Colonic mucosa (tissue), 4 donors: ENCODE measurements around the gene FGGY. TPM values are rescaled to one million over a fixed set of nuclear protein-coding genes. Genes with fewer than 3 reads are reported as not detected.

Experiments
- DNase-seq: peaks from one replicate; pipeline ENCODE4 v3.0.0-alpha.2; 2020
- H3K27ac ChIP-seq: fragments of 200-600 bp; one replicate; pipeline ENCODE4 v1.8.0; 2021
- H3K27me3 ChIP-seq: fragments of 200-600 bp; one replicate; pipeline ENCODE4 v1.8.0; 2021
- H3K36me3 ChIP-seq: fragments of 200-600 bp; one replicate; pipeline ENCODE4 v1.8.0; 2021
- H3K4me1 ChIP-seq: fragments of 200-600 bp; one replicate; pipeline ENCODE4 v1.8.0; 2021; ENCODE audit warnings: mild to moderate bottlenecking
- H3K4me3 ChIP-seq: fragments of 200-600 bp; one replicate; pipeline ENCODE4 v1.8.0; 2021
- H3K9ac ChIP-seq, 2 donors: one replicate each; pipeline ENCODE4 v1.7.0; 2013; ENCODE audit warnings: control low read depth in 2 of 2, low read depth in 2 of 2, low read length in 2 of 2
- H3K9me3 ChIP-seq: fragments of 200-600 bp; one replicate; pipeline ENCODE4 v1.8.0; 2021
- intact Hi-C: fragments of 100-400 bp; cut with DNase I; formaldehyde crosslinking; loops from one replicate; pipeline ENCODE4 v1.14.1; 2022
- total RNA-seq, 2 donors: library from RNA; stranded (reverse); fragmentation: NEBNext Ultra II Directional in 1 of 2; extraction: Animal tissue kit (Norgen Biotek cat#: 25700) in 1 of 2; gene quantifications; one replicate each; pipeline ENCODE4 v1.2.1, GENCODE V29; 2021
- TF ChIP-seq, protein P1 (sequence below): fragments of 200-600 bp; IDR thresholded peaks from one replicate; pipeline ENCODE4 v1.8.0; 2022; ENCODE audit warnings: antibody characterized with exemption, mild to moderate bottlenecking
- donor health status: healthy.
- donor health status: DM: no; HTN: no; CAD: no.
- donor health status: DM: no; HTN: no; CAD: no.

FGGY gene
- total RNA-seq, 2 donors from 2014 or later, result 12.5 to 19.5 TPM

DNA sequence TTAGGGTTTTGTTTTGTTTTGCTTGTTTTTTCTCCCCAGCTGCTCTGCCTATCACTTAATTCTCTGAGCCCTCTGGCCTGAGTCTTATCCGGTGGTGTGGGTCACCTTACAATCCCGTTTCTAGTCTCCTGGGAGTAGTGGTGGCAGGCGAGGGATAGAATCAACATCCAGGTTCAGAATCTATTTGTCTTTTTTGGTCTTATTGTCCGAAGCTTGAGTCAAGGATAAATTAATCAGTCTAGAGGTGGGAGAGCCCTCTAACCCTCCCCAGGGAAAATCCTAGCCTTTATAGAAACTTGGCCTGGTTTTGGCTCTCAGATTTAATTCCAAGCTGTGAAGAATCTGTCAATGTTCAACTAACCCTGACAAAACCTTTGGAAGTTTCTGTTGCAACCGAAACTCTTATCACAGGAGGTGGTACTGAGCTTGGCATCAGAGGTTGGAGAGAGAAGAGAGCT is 246.3 kb downstream of the FGGY start:
- no peaks in the 10 kb centered on the region for H3K9me3 ChIP-seq

DNA sequence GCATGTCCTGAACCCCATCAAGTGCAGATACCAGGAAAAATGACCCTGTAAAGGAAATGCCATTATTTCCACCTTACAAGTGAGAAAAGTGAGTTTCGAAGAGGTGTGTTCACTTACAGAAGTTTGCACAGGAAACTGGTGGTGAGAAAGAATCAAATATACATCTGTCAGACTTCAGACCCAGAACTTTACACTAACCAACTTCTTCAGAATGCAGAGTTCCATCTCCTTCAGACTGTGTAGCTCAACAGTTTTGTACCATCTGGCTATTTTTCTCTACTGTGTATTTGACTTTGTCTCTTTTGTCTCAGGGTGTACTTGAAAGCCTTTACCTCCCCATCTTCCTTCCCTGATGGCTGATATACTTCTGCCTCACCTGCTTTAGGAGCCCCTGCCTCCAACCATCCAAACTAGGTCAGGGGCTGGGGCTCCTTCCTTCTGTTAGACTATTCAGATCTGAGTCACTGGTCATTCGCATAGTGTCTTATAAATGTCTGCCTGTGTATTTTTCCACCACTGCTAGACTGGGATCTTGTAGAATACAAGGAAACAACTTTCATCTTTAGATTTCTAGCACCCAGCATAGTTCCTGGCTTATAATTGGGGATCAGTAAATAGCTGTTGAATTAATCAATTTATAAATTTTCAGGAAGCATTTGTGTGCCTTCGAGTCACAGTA is 247.9 kb downstream of the FGGY start:
- intact Hi-C loops, result no loop called here
- Histone ChIP-seq H3K9ac (no peak overlapping the region), H3K27me3 (no peaks in the 10 kb centered on the region), H3K36me3 (no peaks in the 10 kb centered on the region), H3K9me3 (no peaks in the 10 kb centered on the region), H3K4me1 (no peaks in the 10 kb centered on the region), H3K4me3 (no peak overlapping the region), H3K27ac (no peak overlapping the region)
- no peak for DNase-seq
- TF ChIP-seq, protein P1, sequence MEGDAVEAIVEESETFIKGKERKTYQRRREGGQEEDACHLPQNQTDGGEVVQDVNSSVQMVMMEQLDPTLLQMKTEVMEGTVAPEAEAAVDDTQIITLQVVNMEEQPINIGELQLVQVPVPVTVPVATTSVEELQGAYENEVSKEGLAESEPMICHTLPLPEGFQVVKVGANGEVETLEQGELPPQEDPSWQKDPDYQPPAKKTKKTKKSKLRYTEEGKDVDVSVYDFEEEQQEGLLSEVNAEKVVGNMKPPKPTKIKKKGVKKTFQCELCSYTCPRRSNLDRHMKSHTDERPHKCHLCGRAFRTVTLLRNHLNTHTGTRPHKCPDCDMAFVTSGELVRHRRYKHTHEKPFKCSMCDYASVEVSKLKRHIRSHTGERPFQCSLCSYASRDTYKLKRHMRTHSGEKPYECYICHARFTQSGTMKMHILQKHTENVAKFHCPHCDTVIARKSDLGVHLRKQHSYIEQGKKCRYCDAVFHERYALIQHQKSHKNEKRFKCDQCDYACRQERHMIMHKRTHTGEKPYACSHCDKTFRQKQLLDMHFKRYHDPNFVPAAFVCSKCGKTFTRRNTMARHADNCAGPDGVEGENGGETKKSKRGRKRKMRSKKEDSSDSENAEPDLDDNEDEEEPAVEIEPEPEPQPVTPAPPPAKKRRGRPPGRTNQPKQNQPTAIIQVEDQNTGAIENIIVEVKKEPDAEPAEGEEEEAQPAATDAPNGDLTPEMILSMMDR, result no peak

More for the DNA sequence above, 246.3 kb downstream of the FGGY start:
- Histone ChIP-seq H3K4me1 (no peaks in the 10 kb centered on the region), H3K36me3 (no peaks in the 10 kb centered on the region), H3K4me3 (no peak overlapping the region), H3K27me3 (no peaks in the 10 kb centered on the region), H3K27ac (no peak overlapping the region), H3K9ac (no peak overlapping the region)
- TF ChIP-seq, protein P1, result no peak
- intact Hi-C loops, result no loop called here
- DNase-seq, result no peak

DNA sequence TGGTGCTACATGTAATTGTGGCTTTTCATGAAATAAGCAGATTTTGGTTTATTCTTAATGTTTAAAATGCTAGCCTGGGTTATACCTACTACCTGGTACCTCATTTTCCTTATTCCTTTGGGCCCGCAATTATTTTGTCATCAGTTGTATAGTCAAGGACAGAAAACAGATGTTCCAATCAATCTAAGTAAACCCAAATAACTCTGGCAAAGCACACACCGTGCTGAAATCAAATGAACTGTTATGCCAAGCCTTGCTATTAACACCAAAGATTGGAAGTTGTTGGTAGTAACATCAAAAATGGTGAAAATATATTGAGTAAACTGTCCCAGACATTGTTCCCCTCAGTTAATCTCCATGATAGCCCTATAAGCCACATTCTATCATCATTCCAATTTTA is 248.9 kb downstream of the FGGY start:
- H3K36me3 ChIP-seq, result no peaks in the 10 kb centered on the region
- no peaks in the 10 kb centered on the region for H3K27me3 ChIP-seq
- no peak for DNase-seq
- intact Hi-C loops, result no loop called here
- no peaks in the 10 kb centered on the region for H3K9me3 ChIP-seq
- H3K4me1 ChIP-seq, result no peaks in the 10 kb centered on the region
- no peak overlapping the region for H3K9ac ChIP-seq
- no peak overlapping the region for H3K27ac ChIP-seq
- no peak overlapping the region for H3K4me3 ChIP-seq
- TF ChIP-seq, protein P1, result no peak

DNA sequence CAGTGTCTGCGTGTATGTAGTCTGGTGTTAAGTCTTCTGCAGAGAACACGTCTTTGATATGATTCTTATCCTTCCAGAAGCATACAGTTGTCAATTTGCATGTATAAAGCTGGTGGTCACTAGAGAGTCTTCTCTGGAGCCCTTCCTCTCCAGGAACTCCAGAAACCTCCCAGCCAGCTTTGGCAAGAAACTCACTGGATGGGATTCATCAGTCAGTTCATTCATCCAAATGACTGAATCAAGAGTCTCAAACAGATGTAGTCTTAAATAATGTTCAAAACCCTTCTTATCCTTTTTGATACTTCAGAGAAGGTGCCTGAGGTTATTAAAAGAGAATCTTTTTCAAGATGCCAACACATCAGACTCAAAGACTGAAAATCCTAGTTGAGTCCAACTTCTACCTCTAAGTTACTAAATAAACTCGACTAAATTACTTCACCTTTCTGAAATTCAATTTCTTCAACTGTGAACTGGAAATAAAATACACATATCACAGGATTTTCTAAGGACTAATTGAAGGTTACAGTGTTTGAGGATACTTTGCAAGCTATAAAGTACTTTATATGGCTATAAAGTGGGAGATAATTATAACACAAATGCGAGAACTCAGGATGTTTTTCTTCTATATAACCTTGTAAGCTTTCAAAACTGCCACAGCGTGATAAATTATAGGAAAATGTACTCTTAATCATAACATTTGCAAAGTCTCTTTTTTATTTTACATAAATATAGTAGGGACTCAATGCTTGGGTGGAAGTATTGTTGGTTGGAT is 252.4 kb downstream of the FGGY start:
- DNase-seq, result no peak
- intact Hi-C loops, result no loop called here
- Histone ChIP-seq H3K9ac (no peak overlapping the region), H3K9me3 (no peaks in the 10 kb centered on the region), H3K4me1 (no peaks in the 10 kb centered on the region), H3K27ac (peak overlapping the region; percentile 22), H3K27me3 (no peaks in the 10 kb centered on the region), H3K4me3 (no peak overlapping the region), H3K36me3 (no peaks in the 10 kb centered on the region)
- TF ChIP-seq, protein P1, result no peak

DNA sequence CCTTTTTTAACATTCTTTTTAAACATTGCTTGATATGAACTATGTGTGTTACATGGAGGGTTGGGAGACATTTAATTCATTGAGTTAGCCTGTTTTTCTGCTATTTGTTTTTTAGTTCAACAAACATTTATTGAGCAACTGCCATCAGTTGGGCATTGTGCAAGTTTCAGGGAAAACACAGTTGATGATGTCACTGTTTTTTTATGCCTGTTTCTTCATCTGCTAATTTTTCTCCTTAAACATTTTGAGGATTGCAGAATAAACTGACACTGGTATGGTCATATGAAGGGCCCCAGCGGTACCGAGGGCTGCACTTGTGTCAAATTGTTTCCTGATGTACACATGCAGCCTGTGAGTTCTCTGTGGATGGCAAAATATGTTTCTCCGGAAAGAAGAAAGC is 253.0 kb downstream of the FGGY start:
- H3K9me3 ChIP-seq, result no peaks in the 10 kb centered on the region
- no peaks in the 10 kb centered on the region for H3K4me1 ChIP-seq
- TF ChIP-seq, protein P1, result no peak
- H3K27ac ChIP-seq, result peak overlapping the region; percentile 22
- no peak overlapping the region for H3K4me3 ChIP-seq
- no peaks in the 10 kb centered on the region for H3K36me3 ChIP-seq
- no peaks in the 10 kb centered on the region for H3K27me3 ChIP-seq
- intact Hi-C loops, result no loop called here
- no peak overlapping the region for H3K9ac ChIP-seq
- DNase-seq, result no peak
